NCI-H1092 treated with DMSO at 0.1 percent for 48 hours (cell line): Measurements from ENCODE around the gene WDCP.
"Not testable (repeated sequence)": the region's sequence is repeated elsewhere in the genome, so short reads cannot be mapped to it uniquely, and the experiment has no call there.

Source experiments
- DNase-seq: peaks from one replicate; lab custom pipeline; 2025; lab: John Stamatoyannopoulos, UW

Gene WDCP, protein sequence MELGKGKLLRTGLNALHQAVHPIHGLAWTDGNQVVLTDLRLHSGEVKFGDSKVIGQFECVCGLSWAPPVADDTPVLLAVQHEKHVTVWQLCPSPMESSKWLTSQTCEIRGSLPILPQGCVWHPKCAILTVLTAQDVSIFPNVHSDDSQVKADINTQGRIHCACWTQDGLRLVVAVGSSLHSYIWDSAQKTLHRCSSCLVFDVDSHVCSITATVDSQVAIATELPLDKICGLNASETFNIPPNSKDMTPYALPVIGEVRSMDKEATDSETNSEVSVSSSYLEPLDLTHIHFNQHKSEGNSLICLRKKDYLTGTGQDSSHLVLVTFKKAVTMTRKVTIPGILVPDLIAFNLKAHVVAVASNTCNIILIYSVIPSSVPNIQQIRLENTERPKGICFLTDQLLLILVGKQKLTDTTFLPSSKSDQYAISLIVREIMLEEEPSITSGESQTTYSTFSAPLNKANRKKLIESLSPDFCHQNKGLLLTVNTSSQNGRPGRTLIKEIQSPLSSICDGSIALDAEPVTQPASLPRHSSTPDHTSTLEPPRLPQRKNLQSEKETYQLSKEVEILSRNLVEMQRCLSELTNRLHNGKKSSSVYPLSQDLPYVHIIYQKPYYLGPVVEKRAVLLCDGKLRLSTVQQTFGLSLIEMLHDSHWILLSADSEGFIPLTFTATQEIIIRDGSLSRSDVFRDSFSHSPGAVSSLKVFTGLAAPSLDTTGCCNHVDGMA

DNA sequence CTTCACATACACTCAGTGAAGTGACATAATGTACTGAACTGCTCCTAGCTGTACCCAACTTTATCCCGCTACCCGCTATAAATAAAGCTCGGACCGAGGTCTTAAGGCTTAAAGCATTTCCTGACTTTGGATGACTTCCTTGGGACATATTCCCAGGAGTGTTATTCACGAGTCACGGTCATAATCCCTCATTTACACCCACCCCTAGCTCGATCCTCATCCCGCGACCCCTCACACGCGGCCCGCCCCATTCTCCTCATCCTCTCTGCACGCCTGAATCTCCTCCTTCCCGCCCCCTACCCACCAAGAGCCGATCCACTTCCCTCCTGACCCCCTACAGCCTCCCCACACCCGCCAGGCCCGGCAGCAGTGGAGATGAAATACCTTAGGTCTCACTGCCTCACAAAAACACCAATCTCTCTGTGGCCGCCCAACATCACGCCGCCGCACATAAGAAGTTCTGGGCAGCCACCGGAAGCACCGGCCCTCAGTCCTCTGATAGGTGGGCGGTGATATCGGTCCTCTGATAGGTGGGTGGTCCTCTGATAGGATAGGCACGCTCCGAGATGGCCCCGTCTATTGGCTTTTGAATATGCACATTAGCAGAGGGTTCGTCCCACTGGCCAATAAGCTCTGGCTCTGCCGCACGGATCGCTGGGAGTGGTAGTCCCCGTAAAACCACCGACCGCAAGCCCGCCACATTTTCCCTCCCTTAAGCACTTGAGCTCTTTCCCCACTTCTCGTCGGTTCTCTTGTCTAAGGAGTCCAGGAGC lies at the start of gene WDCP:
Gene WDCP (minus strand): TSS at position 462 of the 773 bp plus-strand sequence. CDS start 7,897 bp downstream, outside the sequence.
- peak; percentile 94 for DNase-seq

DNA sequence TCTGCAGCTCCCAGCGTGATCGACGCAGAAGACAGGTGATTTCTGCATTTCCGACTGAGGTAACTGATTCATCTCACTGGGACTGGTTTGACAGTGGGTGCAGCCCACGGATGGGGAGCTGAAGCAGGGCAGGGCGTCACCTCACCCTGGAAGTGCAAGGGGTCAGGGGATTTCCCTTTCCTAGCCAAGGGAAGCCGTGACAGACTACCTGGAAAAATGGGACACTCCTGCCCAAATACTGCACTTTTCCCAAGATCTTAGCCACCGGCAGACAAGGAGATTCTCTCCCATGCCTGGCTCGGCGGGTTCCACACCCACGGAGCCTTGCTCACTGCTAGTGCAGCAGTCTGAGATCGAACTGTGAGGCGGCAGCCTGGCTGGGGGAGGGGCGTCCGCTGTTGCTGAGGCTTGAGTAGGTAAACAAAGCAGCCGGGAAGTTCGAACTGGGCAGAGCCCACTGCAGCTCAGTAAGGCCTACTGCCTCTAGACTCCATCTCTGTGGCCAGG lies 48.0 kb upstream of the WDCP start:
- not testable (repeated sequence) for DNase-seq

DNA sequence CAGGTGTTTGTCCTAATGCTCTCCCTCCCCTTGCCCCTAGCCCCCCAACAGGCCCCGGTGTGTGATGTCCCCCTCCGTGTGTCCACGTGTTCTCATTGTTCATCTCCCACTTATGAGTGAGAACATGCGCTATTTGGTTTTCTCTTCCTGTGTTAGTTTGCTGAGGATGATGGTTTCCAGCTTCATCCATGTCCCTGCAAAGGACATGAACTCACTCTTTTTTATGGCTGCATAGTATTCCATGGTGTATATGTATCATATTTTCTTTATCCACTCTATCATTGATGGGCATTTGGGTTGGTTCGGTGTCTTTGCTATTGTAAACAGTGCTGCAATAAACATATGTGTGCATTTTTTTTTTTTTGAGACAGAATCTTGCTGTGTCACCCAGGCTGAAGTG lies 46.1 kb upstream of the WDCP start:
- not testable (repeated sequence) for DNase-seq

DNA sequence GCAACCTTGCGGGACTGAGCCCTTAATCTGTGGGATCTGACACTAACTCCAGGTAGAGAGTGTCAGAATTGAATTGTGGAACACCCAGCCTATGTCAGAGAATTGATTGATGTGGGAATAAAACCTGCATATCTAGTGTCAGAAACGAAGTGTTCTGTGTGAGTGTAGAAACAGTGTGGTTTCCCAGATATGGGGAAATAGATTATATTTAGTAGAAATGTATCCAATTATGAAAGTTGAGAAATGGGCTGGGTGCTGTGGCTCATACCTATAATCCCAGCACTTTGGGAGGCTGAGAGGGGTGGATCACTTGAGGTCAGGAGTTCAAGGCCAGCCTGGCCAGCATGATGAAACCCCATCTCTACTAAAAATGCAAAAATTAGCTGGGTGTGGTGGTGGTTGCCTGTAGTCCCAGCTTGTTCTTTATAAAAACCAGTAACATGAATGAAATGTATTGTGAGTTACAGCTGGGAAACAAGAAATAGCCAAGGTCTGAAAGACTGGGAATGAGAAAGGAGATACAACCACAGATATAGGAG lies 41.7 kb upstream of the WDCP start:
- no peak for DNase-seq

DNA sequence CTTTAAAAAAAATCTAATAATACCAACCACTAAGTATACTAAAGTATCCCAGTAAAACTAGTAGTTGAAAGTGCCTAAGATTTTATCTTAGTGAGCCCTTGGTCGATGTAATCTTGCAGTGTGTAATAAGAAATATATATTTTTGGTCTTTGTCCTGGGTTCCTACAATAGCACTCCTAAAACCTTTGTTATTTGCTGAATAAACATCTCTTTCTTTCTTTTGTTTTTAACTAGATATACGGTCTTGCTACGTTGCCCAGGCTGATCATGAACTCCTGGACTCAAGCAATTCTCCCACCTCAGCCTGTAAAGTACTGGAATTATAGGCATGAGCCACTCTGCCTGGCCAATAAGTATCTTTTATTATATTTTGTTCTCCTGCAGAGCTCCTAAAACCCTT lies 39.8 kb upstream of the WDCP start:
- DNase-seq = no peak

DNA sequence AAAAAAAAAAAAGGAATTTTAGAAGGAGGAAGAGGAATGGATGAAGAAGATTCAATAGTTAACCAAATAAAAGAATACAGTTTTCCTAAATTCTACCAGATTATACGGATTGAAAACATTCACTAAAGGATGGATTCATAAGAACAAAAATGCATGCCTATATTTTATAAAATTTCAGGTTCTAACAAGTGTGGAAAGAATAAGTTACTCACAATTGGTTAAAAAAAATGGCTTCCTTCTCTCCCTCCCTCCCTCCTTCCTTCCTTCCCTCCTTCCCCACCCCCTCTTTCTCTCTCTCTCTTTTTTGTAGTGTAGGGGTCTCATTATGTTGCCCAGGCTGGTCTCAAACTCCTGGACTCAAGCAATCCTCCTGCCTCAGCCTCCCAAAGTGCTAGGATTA lies 39.0 kb upstream of the WDCP start:
- DNase-seq = no peak

DNA sequence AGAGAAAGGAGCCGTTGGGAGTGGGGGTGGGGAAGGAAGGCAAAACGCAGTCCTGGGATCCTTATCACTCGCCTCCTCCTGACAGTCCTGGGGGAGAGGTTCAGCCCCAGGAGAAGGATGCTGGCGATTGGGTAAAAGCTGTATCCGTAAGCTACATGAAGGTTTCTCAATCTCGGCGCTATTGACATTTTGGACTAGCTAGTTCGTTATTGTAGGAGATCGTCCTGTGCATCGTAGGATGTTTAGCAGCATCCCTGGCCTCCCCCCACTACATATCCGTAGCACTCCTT lies 38.0 kb upstream of the WDCP start:
- no peak for DNase-seq

DNA sequence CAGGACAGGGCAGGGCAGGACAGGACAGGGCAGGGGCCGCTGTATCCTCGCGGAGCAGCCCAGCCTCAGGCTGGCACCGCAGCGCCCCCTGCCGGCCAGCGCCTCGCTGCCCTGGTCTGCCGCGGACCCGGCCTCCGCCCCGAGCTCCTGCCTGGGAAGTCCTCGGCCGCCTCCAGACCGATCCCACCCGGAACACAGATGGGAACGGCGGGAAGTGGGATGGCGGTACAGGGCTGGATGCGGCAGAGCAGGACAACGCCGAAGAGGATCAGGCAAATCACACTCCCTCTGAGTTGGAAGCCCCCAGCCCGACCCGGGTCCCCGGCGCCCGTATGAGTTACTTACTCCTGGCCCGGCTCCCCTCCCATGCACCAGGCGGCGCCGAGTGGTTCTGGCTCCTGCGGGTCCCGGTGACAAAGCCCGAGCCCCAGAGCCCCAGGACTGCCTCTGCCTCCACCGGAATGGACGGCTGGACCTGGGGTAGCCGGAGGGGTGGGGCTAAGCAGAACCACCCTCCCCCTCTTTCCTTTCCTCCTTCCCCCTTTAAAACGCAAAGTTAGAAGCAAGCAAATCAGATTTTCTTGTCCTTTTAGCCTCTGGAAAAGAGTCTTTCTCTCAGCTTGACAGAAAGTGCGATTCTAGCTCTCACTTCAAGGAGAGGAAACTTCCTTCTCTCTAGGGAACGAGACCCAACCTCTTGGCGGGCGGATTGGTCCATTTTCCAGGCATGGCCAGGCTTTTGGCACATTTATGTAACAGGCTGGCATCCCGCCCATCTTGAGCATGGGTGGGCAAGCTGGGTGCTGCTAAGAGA lies 37.4 kb upstream of the WDCP start, which contains the start of gene TP53I3:
Gene TP53I3 (minus strand): TSS at position 449 of the 814 bp plus-strand sequence. CDS start 508 bp downstream, outside the sequence.
- DNase-seq = peak; percentile 81

DNA sequence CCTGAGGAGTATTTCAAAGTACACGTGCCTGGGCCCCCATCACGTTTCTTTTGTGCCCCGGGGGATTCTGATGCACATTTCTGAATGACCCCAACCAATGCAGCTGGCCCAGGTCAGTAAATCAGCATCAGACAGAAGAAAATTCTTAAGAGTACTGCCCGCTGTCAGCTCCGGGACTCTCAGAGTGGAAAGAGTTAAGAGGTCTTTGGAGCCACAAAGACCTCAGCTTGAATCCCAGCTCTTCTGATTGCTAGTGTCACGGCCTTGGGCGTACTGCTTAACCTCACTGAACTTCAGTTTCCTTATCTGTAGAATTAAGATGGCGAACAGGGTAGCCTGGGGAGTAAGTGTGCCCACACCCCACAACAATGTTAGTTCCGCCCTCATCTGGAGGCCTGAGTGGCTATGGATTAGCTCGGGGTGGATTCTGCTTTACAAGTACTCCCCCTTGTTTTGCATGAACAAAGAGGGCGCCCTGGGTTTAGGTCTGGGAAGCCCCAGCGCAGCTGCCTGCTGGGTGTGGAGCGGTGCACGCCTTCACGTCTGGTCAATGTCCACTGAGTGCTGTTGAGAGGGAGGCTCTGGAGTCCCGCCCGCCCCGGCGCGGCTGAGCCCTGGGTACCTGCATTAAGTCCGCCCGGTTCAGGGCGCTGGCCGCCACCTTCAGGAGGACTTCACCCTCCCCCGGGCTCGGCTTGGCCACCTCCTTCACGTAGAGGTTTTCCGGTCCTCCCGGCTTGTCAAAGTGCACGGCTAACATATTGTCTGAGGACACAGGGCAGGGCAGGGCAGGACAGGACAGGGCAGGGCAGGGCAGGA lies 36.6 kb upstream of the WDCP start:
- DNase-seq = peak; percentile 59

DNA sequence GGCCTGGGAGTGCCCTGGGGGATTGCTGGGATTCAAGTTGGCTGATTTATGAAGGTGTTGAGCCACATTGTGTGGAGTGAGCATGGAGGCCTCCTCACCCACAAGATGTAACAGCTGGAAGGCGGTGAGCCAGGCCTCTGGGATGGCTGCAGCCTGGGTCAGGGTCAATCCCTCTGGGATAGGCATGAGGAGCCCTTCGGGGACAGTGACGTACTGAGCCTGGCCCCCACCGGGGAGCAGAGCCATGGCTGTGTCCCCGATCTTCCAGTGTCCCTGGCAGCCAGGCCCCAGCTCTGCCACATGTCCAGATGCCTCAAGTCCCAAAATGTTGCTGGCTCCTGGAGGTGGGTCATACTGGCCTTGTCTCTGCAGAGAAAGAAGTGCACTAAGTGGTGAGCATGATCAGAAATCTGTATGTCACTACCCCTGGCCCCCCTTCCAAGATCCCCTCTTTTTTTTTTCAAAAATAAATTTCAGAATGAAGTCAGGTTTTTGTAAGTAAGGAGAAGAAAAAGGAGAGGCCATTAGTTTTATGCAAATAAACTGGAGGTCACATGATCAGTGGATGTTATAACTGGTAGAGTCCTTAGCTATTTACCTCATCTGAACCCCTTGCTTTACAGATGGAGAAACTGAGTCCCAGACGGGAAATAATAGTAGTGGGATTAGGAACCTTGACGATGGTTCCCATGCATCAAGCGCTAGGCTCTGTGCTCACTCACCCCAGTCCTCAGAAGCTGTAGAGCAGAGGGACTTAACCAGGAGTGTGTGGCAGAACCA lies 35.8 kb upstream of the WDCP start:
- DNase-seq = no peak

DNA sequence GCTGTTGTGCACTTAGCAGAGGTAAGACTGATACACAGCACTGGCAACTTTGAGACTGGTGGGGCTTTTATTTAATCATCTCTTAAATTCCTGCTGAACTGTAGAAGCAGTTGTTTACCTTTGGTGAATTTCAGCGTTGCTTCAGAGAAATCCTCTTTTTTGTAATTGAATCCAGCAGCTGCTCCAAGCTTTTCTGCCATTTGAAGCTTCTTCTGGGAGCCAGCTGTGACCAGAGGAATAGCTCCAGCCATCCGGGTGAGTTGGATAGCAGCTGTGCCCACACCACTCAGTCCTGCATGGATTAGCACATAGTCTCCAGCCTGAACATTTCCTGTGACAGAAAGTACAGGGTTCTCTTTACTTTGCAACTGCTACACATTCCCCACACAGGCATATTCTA lies 33.5 kb upstream of the WDCP start:
- DNase-seq = peak; percentile 23

DNA sequence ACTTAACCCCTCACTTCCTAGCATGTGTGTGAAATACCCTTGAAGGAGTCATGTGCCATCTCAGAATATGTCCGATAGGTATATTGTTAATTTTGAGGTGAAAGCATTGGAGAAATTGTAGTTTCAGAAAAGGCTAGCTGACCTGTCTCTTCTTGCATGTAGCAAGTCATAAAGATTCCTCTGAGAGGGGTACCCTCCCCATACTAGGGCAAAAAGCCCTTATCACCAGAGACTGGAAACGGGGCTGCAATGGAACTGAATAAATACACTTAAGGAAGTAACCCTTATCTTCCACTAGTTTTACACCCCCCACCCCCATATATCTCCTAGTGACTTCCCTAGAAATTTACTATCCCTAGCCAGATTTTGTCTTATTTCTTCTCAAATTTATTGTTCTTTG lies 30.7 kb upstream of the WDCP start:
- DNase-seq = no peak

DNA sequence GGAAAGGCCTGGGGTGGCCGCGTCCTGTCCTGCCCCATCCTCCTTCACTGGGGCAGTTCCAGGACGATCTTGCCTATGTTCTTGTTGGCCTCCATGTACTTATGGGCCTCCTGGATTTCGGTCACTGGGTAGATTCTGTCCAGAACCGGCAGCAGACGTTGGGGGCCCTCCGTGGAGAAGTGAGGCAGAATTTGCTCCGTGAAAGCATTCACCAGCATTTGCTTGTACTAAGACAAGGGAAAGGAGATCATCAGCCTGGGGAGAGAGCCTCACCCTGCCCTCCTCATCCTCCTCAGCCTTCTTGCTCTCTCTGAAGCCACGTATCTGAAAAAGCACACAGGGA lies 30.3 kb upstream of the WDCP start:
- DNase-seq = no peak

DNA sequence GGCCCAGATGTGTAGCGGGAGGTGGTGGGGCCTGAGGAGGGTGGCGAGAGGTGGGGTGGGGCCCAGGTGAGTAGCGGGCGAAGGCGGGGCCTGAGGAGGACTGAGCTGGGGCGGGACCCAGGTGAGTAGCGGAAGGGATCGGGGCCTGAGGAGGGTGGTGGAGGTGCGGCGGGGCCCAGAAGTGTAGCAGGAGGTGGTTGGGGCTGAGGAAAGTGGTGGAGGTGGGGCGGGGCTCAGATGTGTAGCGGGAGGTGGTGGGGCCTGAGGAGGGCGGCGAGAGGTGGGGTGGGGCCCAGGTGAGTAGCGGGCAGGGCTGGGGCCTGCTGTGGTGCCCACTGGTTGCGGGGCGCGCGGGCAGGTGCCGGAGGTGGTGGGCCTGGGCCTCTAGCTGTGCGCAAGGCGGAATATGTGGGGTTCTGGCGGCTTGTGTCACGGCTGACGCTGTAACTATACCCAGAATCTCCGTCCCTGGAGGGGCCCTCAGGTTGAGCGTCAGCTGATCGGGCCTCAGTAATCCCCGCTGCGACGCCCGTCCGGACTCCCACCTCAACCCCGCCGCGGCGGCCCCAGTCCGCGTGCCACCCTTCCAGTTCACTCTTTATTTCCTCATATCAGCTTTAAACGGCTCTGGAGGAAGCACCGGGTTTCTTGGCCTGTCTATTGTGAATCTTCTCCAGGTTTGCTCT lies 29.8 kb upstream of the WDCP start:
- no peak for DNase-seq

DNA sequence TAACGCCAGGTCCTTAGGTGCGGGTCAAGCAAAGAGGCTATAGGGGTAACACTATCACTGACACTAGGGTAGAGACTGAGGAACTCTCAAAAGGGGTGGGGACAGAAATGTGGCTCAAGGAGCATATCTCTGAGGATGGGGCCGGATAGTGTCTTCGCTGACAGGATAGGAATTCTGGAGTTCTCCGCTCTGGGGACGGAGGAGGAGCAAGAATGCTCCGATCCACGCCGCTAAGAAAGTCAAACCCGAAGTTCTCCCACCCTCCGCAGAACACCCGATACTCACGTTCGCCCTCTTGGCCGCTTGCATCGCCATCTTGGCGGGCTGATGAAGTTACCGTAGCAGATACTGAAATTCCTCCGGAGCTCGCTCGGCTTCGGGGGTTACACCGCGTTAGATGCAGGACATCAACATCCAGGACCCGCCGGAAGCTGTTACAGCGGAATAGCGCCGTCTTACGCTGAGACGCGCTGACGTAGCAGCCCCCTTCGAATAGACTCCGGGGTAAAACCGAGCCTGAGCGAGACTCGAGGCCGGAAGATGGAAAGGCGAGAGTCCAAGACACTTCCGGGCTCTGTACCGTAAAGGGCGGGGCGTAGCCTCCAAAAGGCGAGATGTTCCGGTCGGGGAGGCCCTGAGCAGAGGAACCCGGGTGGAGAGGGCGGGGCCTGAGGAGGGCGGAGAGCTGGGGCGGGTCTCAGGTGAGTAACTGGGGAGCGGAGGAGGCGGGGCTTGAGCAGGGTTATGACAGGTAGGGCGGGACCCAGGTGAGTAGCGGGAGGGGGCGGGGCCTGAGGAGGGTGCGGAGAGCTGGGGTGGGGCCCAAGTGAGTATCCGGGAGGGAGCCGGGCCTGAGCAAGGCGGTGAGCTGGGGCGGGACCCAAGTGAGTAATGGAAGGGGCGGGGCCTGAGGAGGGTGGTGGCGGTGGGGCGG lies 29.0 kb upstream of the WDCP start, which contains the start of gene SF3B6:
Gene SF3B6 (minus strand): TSS at position 412 of the 934 bp plus-strand sequence. CDS start 97 bp downstream, at position 315.
- DNase-seq = peak; percentile 95

DNA sequence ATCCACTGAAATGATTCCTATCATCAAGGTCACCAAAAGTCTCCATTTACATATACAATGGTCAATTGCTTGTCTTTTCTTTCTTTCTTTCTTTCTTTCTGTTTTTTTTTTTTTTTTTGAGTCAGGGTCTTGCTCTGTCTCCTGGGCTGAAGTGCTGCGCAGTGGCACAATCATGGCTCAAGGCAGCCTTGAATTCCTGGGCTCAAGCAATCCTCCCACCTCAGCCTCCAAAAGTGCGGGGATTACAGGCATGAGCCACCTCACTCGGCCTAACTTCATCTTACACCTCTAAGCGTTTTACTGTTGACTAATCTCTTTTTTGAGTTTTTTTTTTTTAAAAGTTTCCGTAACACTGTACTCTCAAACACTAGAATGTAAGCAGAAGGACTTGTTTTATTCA lies 28.1 kb upstream of the WDCP start:
- no peak for DNase-seq

DNA sequence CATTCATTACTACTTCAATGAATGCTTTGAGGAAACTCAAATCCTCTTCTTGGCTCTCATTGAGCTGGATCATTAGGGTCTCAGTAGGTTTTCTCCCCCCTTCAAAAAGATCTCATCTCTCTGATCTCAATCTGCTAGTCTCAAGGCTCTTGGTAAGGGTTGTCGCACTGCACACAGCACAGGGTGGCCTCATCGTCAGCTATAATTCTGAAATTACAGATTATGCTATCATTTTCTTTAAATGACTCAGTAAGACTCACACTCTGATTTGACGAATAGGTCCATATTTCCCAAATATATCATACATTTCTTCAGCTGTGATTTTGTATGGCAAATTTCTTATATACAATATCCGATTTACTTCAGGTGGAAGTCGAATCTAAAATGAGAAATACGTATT lies 26.6 kb upstream of the WDCP start:
- DNase-seq = no peak

DNA sequence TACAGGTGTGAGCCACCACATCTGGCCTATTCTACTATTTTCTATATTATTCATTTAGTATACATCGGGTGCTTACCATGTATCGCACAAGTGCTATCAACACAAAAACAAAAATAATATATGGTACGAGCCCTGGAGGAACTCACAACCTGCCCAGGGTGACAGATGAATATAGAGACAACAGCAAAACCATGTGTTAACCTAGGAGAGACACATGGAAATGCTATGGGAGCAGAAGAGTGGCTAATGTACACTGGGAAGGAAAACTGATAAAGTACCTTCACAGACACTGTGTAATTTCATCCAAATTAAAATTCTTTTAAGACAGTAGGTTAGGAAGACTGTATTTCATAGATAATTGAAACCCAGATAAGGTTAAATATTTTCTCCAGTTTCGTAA lies 25.1 kb upstream of the WDCP start:
- DNase-seq = no peak
